HepG2 (cell line): ENCODE data around the gene TSEN54. TPM values are rescaled to one million over a fixed set of nuclear protein-coding genes. Genes with fewer than 3 reads are reported as not detected.

Experiments
- AGO2 ChIP-seq: fragments of 200-400 bp; formaldehyde crosslinking; optimal IDR thresholded peaks from 2 replicates; pipeline ENCODE3; 2017; ENCODE audit warnings: mild to moderate bottlenecking, low read depth, low read length, moderate library complexity
- CBX1 ChIP-seq: IDR thresholded peaks from one replicate; pipeline ENCODE4 v1.6.1; 2016; ENCODE audit warnings: antibody characterized with exemption, low read depth
- CHD2 ChIP-seq: IDR thresholded peaks from 2 replicates; pipeline ENCODE4 v1.6.1; 2011; ENCODE audit warnings: low read depth, low read length, improper control_type of control experiment
- FOXC1 ChIP-seq: sonication (generic); formaldehyde crosslinking; IDR thresholded peaks from 2 replicates; pipeline ENCODE4 v1.8.0; 2022; ENCODE audit warnings: mild to moderate bottlenecking, missing genetic modification reagents, borderline replicate concordance
- HNRNPLL ChIP-seq: fragments of 200-400 bp; formaldehyde crosslinking; IDR thresholded peaks from 2 replicates; pipeline ENCODE4 v1.6.1; 2017; ENCODE audit warnings: mild to moderate bottlenecking, low read depth, low read length; ENCODE audit not compliant: poor library complexity, severe bottlenecking
- KAT8 ChIP-seq: IDR thresholded peaks from 2 replicates; pipeline ENCODE4 v1.6.1; 2016; ENCODE audit warnings: missing genetic modification reagents, missing compliant biosample characterization
- MXI1 ChIP-seq: IDR thresholded peaks from 3 replicates; pipeline ENCODE4 v1.6.1; 2012; ENCODE audit warnings: low read depth, low read length, inconsistent platforms, borderline replicate concordance
- NONO ChIP-seq, 2 experiments: fragments of 450-650 bp in 1 of 2; sonication (generic) in 1 of 2; formaldehyde crosslinking in 1 of 2; IDR thresholded peaks in 1 of 2; conservative IDR thresholded peaks in 1 of 2; 2 replicates each; pipeline versions ENCODE4 v1.6.1 to v1.8.0; 2017 to 2022; ENCODE audit warnings: mild to moderate bottlenecking in 1 of 2, missing genetic modification reagents in 1 of 2, moderate library complexity in 1 of 2
- PHF8 ChIP-seq: sonication (generic); formaldehyde crosslinking; IDR thresholded peaks from 2 replicates; pipeline ENCODE4 v1.5.0; 2020; ENCODE audit warnings: missing genetic modification reagents
- SP2 ChIP-seq: sonication (generic); formaldehyde crosslinking; IDR thresholded peaks from 2 replicates; pipeline ENCODE4 v1.5.1; 2020; ENCODE audit warnings: mild to moderate bottlenecking, missing genetic modification reagents
- TGIF2 ChIP-seq: IDR thresholded peaks from 2 replicates; pipeline ENCODE4 v1.6.1; 2016; ENCODE audit warnings: control low read depth, missing compliant biosample characterization
- UBTF ChIP-seq: sonication (generic); formaldehyde crosslinking; IDR thresholded peaks from 2 replicates; pipeline ENCODE4 v1.4.0; 2020; ENCODE audit warnings: mild to moderate bottlenecking, missing genetic modification reagents
- ZNF331 ChIP-seq: sonication (generic); formaldehyde crosslinking; IDR thresholded peaks from 2 replicates; pipeline ENCODE4 v1.4.0; 2020; ENCODE audit warnings: missing genetic modification reagents
- ZNF460 ChIP-seq: sonication (generic); formaldehyde crosslinking; IDR thresholded peaks from 2 replicates; pipeline ENCODE4 v1.5.1; 2020; ENCODE audit warnings: missing genetic modification reagents, mild to moderate bottlenecking, borderline replicate concordance
- ZNF513 ChIP-seq: sonication (generic); formaldehyde crosslinking; conservative IDR thresholded peaks from 2 replicates; pipeline ENCODE4 v1.5.0; 2020; ENCODE audit warnings: missing genetic modification reagents
- ZNF569 ChIP-seq: sonication (generic); formaldehyde crosslinking; IDR thresholded peaks from 2 replicates; pipeline ENCODE4 v1.5.0; 2020; ENCODE audit warnings: mild to moderate bottlenecking, missing genetic modification reagents, moderate library complexity, borderline replicate concordance
- ZSCAN25 ChIP-seq: sonication (generic); formaldehyde crosslinking; IDR thresholded peaks from 2 replicates; pipeline ENCODE4 v1.8.0; 2022; ENCODE audit warnings: mild to moderate bottlenecking, missing genetic modification reagents
- polyA plus RNA-seq, 8 experiments: library from polyadenylated mRNA; depleted of rRNA in 3 of 8; stranded (reverse) in 7 of 8; unstranded in 1 of 8; fragments of >200 nt; fragmentation: Illumina TruSeq in 4 of 8; extraction: Trizol in 4 of 8; gene quantifications; 2 replicates each; pipeline versions ENCODE4 v1.2.1 to v1.2.3, GENCODE V29; 2011 to 2016; ENCODE audit warnings: low read depth in 4 of 8, missing spikeins in 1 of 8, mixed read lengths in 1 of 8; ENCODE audit not compliant: insufficient read depth in 1 of 8
- total RNA-seq, 5 experiments: library from RNA; depleted of rRNA; stranded (reverse); fragments of >200 nt; fragmentation: Illumina TruSeq; extraction: Trizol; gene quantifications; 2 replicates each; pipeline ENCODE4 v1.2.3, GENCODE V29; 2016; ENCODE audit warnings: low read depth in 1 of 5
- TF ChIP-seq, protein P1 (sequence below): sonication (generic); formaldehyde crosslinking; IDR thresholded peaks from 2 replicates; pipeline ENCODE4 v1.5.0; 2020; ENCODE audit warnings: missing genetic modification reagents
- TF ChIP-seq, protein P2 (sequence below): sonication (generic); formaldehyde crosslinking; IDR thresholded peaks from 2 replicates; pipeline ENCODE4 v1.8.0; 2022; ENCODE audit warnings: mild to moderate bottlenecking, missing genetic modification reagents

TSEN54 gene
- total and polyA plus RNA-seq, 2 of the 13 experiments (the other 11 are each of a cell fraction or from before 2014, with no cell fraction given) = 62.9 to 63.3 TPM

DNA sequence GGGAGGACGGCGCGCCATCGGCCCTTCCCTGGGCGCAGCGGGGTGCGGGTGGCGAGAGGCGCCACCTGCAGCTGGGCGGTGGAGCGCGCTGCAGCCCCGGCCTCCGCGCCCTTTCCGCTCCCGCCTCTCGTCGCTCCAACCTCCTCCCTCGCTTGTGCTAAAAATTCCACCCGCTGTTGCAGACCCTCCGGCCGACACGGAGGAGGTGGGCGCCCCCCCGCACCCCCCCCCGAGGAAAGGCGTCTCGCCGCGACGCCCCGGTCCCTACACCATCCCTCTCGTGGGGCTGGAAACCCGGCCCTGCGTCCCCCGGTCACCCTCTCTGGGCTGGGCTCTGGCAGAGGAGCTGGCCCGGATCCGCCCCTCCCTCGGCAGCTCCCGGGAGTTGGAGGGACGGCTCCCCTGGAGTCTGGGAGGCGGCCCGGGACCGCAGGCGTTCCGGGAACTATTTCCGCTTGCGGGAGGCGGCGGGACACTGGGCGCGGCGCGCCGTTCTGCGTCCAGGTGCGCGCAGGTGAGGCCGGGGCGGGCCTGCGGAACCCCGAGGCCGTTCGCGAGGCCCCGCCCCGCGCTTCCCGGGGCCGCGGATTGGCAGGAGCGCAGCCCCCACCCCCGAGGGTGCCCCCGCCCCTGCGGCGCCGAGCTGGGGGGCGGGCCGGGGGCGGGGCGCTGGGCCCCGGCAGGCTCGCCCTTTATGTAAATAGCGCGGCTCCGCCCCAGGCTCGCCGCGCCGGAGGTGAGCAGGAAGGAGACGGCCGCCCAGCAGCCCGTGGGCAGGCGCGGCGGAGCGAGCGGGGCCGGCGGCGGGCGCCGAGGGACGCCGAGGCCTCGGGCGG lies 8.9 kb downstream of the TSEN54 start, which contains the start of gene LLGL2 (continued):
- TF ChIP-seq, protein P1, sequence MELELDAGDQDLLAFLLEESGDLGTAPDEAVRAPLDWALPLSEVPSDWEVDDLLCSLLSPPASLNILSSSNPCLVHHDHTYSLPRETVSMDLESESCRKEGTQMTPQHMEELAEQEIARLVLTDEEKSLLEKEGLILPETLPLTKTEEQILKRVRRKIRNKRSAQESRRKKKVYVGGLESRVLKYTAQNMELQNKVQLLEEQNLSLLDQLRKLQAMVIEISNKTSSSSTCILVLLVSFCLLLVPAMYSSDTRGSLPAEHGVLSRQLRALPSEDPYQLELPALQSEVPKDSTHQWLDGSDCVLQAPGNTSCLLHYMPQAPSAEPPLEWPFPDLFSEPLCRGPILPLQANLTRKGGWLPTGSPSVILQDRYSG = peak; percentile 50; the same call in 1 of the 2 replicates
- TF ChIP-seq SP2 (CRISPR knock-in tag) (0 out of 2 replicates have a peak, but pooled peaks have one; percentile 42), MXI1 (peak; percentile 71; the same call in 2 of the 3 replicates), ZNF460 (CRISPR knock-in tag) (no peak; the same call in 1 of the 2 replicates), CBX1 (peak; percentile 38), AGO2 (peak; percentile 96), FOXC1 (peak; percentile 89), ZSCAN25 (CRISPR knock-in tag) (peak; percentile 95), KAT8 (peak; percentile 57), UBTF (CRISPR knock-in tag) (peak; percentile 90), PHF8 (CRISPR knock-in tag) (peak; percentile 74; the same call in 1 of the 2 replicates), ZNF513 (CRISPR knock-in tag) (no peak), HNRNPLL (peak; percentile 82), CHD2 (0 out of 2 replicates have a peak, but pooled peaks have one; percentile 9), ZNF331 (CRISPR knock-in tag) (peak; percentile 50; the same call in 1 of the 2 replicates), NONO (IDR thresholded peaks at IDR 0.05) (no peak), NONO (CRISPR knock-in tag; conservative IDR thresholded peaks at IDR 0.05) (peak; percentile 73), TGIF2 (CRISPR knock-in tag) (peak; percentile 44; the same call in 1 of the 2 replicates), ZNF569 (CRISPR knock-in tag) (no peak)
- TF ChIP-seq, protein P2, sequence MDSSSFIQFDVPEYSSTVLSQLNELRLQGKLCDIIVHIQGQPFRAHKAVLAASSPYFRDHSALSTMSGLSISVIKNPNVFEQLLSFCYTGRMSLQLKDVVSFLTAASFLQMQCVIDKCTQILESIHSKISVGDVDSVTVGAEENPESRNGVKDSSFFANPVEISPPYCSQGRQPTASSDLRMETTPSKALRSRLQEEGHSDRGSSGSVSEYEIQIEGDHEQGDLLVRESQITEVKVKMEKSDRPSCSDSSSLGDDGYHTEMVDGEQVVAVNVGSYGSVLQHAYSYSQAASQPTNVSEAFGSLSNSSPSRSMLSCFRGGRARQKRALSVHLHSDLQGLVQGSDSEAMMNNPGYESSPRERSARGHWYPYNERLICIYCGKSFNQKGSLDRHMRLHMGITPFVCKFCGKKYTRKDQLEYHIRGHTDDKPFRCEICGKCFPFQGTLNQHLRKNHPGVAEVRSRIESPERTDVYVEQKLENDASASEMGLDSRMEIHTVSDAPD (CRISPR knock-in tag) = peak; percentile 11; the same call in 1 of the 2 replicates
